SK-N-MC (cell line): ENCODE results near the gene HAGHL.

Source experiments
- EZH2 ChIP-seq: fragments of 200-600 bp; sonication (generic); IDR thresholded peaks from one replicate; pipeline ENCODE4 v1.6.1; 2017; ENCODE audit warnings: antibody characterized with exemption
- POLR2AphosphoS5 ChIP-seq: IDR thresholded peaks from 2 replicates; pipeline ENCODE4 v1.6.1; 2012; ENCODE audit warnings: mild to moderate bottlenecking, low read depth, low read length, borderline replicate concordance

DNA sequence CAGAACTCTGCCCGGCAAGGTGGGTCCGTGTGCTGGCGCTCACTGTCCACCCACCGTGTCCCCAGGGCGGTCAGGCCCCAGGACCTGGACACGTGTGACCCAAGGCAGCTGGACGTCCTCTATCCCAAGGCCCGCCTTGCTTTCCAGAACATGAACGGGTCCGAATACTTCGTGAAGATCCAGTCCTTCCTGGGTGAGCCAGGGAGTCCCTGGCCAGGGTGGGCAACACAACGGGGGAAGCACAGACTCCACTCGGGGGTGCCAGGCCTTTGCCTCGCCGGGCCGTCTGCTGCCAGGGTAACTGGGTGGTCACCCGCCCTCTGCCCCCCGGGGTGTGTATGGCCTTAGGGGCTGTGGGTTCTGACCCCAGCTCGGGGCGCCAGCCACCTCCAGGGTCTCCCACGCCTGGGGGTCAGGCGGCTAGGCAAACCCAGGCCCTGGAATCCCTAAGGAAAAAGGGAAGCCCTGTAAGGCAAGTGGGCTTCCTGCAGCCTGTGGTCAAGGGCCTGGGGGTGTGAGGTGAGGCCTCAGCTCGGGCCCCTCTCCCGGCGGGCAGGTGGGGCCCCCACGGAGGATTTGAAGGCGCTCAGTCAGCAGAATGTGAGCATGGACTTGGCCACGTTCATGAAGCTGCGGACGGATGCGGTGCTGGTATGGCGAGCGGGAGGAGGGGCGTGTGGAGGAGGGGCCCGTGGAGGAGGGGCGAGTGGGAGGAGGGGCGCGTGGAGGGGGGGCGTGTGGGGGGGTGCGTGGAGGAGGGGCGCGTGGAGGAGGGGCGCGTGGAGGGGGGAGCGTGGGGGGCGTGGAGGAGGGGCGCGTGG, 40.1 kb downstream of the HAGHL start:
- no peak for TF ChIP-seq POLR2AphosphoS5
- TF ChIP-seq EZH2 = no peak
